ENCODE data around the gene PLCL1.

GRCh38 chr2:198059800-198060199 is 255.4 kb downstream of the PLCL1 start:
- TF ChIP-seq ELF4 (IDR thresholded peaks at IDR 0.05) (no peak), SUZ12 (IDR thresholded peaks at IDR 0.05) (no peak), FOXK2 (IDR thresholded peaks at IDR 0.05) (no peak), PKNOX1 (IDR thresholded peaks at IDR 0.05) (no peak)
